IPS-NIHi7 (cell line): Measurements from ENCODE around the gene TSC22D1.
"Not testable (repeated sequence)": the region's sequence is repeated elsewhere in the genome, so short reads cannot be mapped to it uniquely, and the experiment has no call there.

Experiments used
- DNase-seq: peaks from one replicate; pipeline ENCODE4 v3.0.0; 2012; ENCODE audit warnings: mixed read lengths; ENCODE audit errors: extremely low spot score

The TSC22D1 gene

GRCh38 chr13:44573071-44573470 is 3.1 kb downstream of the TSC22D1 start:
- DNase-seq = peak; percentile 32

GRCh38 chr13:44566601-44567000 is 9.5 kb downstream of the TSC22D1 start:
- no peak for DNase-seq

- DNase-seq = no peak
These were observed 10.2 kb downstream of the TSC22D1 start for GRCh38 chr13:44565881-44566280.

- DNase-seq = no peak
These were observed 11.2 kb downstream of the TSC22D1 start for GRCh38 chr13:44564936-44565335.

GRCh38 chr13:44562853-44563252 is 13.3 kb downstream of the TSC22D1 start:
- DNase-seq = not testable (repeated sequence)

GRCh38 chr13:44561351-44561750 is 14.8 kb downstream of the TSC22D1 start:
- no peak for DNase-seq

- no peak for DNase-seq
These were observed 18.1 kb downstream of the TSC22D1 start for GRCh38 chr13:44557986-44558385.

- no peak for DNase-seq
These were observed 20.9 kb downstream of the TSC22D1 start for GRCh38 chr13:44555207-44555606.

GRCh38 chr13:44549476-44549875 is 26.7 kb downstream of the TSC22D1 start:
- DNase-seq = no peak

- DNase-seq = no peak
These were observed 30.0 kb downstream of the TSC22D1 start for GRCh38 chr13:44546164-44546563.

GRCh38 chr13:44543369-44543768 is 32.8 kb downstream of the TSC22D1 start:
- DNase-seq = no peak

- no peak for DNase-seq
These were observed 33.8 kb downstream of the TSC22D1 start for GRCh38 chr13:44542361-44542760.

- DNase-seq = no peak
These were observed 34.5 kb downstream of the TSC22D1 start for GRCh38 chr13:44541601-44542000.

- DNase-seq = no peak
These were observed 35.2 kb downstream of the TSC22D1 start for GRCh38 chr13:44540761-44541434.

- no peak for DNase-seq
These were observed 38.9 kb downstream of the TSC22D1 start for GRCh38 chr13:44537248-44537647.

GRCh38 chr13:44523146-44524015 is 52.7 kb downstream of the TSC22D1 start:
- no peak for DNase-seq

GRCh38 chr13:44519642-44520041 is 56.5 kb downstream of the TSC22D1 start:
- DNase-seq = no peak

GRCh38 chr13:44516771-44517170 is 59.4 kb downstream of the TSC22D1 start:
- peak; percentile 54 for DNase-seq

GRCh38 chr13:44514278-44514677 is 61.9 kb downstream of the TSC22D1 start:
- DNase-seq = no peak

- DNase-seq = not testable (repeated sequence)
These were observed 66.3 kb downstream of the TSC22D1 start for GRCh38 chr13:44509853-44510252.

- DNase-seq = peak; percentile 9
These were observed 67.5 kb downstream of the TSC22D1 start for GRCh38 chr13:44508562-44509077.

GRCh38 chr13:44507639-44508038 is 68.5 kb downstream of the TSC22D1 start:
- peak; percentile 13 for DNase-seq

- no peak for DNase-seq
These were observed 69.4 kb downstream of the TSC22D1 start for GRCh38 chr13:44506719-44507118.
